DMS153 (cell line): Measurements from ENCODE around the gene PAK6.

Source experiments
- DNase-seq: peaks from one replicate; lab custom pipeline; 2025; lab: John Stamatoyannopoulos, UW

The PAK6 gene

GRCh38 chr15:40310001-40310959 is 71.4 kb downstream of the PAK6 start:
- DNase-seq: peak; percentile 14

GRCh38 chr15:40310993-40311392 is 72.1 kb downstream of the PAK6 start:
- no peak for DNase-seq

- no peak for DNase-seq
Observed at GRCh38 chr15:40312370-40313158, 73.7 kb downstream of the PAK6 start.

GRCh38 chr15:40313531-40314398 is 74.9 kb downstream of the PAK6 start:
- DNase-seq: peak; percentile 50

- no peak for DNase-seq
Observed at GRCh38 chr15:40314723-40315276, 75.9 kb downstream of the PAK6 start.

- DNase-seq: no peak
Observed at GRCh38 chr15:40316931-40317330, 78.1 kb downstream of the PAK6 start.

GRCh38 chr15:40317580-40317979 is 78.7 kb downstream of the PAK6 start:
- DNase-seq: no peak

- no peak for DNase-seq
Observed at GRCh38 chr15:40320409-40320808, 81.5 kb downstream of the PAK6 start.

- DNase-seq: no peak
Observed at GRCh38 chr15:40320931-40321371, 82.1 kb downstream of the PAK6 start.

- DNase-seq: no peak
Observed at GRCh38 chr15:40322531-40323238, 83.8 kb downstream of the PAK6 start.

- peak; percentile 59 for DNase-seq
Observed at GRCh38 chr15:40323239-40323952, 84.5 kb downstream of the PAK6 start, which contains the start of gene INAFM2. Gene INAFM2 (plus strand): TSS chr15:40323692. CDS start chr15:40324056, 364 bp downstream.

- DNase-seq: no peak
Observed at GRCh38 chr15:40323953-40324937, 85.4 kb downstream of the PAK6 start.

GRCh38 chr15:40325188-40325587 is 86.3 kb downstream of the PAK6 start:
- DNase-seq: no peak

GRCh38 chr15:40325700-40326099 is 86.8 kb downstream of the PAK6 start:
- no peak for DNase-seq
